Heart left ventricle (tissue), 13 donors: Measurements from ENCODE around the gene KLRC4.

ENCODE experiments used
- POLR2A ChIP-seq, 2 donors: fragments of 450-650 bp; IDR thresholded peaks; one replicate each; pipeline ENCODE4 v1.6.1; 2017; ENCODE audit warnings: antibody characterized with exemption in 2 of 2, mild to moderate bottlenecking in 2 of 2, moderate library complexity in 2 of 2
- TF ChIP-seq, protein P1 (sequence below), 12 donors: fragments of 200-600 bp; sonication (generic) in 4 of 12; IDR thresholded peaks; one replicate each; pipeline versions ENCODE4 v1.5.0 to v1.8.0; 2018 to 2022; ENCODE audit warnings: antibody characterized with exemption in 12 of 12, mild to moderate bottlenecking in 5 of 12
- donor health status: ischemic (EF 13 %, LVEDD 7.1; RV severe dilation, severe dysfunction).
- donor health status: DM: no; HTN: yes; CAD: no.
- donor health status: DM: no; HTN: no; CAD: no.
- donor health status: ischemic (EF 25% LVEDD 6.9; RV normal size, moderate dysfunction).
- donor health status: ischemic (EF 25% LVEDD 5.7; RV mildly dilated, moderate dysfunction).
- donor health status: ischemic (EF 35%, LVEDD 5.7; RV mildly dilated, moderate dysfunction).
- donor health status: nonischemic (EF 11% LVEDD 7.7; RV severe dilation, severe dysfunction).
- donor health status: DM: yes; HTN: yes; CAD: no.
- donor health status: PGD.
- donor health status: ischemic (EF 29% LVEDD 5.4; RV normal size, mild dysfunction).
- donor health status: nonischemic (EF 23%, LVEDD 6.1; RV moderate dilation, normal function).

DNA sequence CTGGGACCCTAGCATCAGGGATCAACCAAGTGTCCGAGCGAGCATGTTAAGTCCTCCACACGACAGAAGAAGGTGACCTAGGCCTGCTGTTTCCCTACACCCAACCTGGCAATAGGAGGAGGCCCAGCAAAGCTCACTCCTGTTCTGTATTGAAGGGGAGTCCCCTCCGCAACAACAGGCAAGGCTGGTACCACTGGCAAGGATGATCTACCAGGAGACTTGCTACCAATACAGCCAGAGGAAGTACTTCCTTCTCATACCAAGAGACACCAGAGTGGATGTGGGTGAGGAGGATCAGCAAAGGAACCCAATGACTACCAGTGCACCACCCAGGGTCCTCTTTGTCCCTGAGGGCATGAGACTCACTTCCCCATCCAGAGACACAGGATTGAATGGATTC, 38.7 kb upstream of the KLRC4 start:
- TF ChIP-seq, protein P1, sequence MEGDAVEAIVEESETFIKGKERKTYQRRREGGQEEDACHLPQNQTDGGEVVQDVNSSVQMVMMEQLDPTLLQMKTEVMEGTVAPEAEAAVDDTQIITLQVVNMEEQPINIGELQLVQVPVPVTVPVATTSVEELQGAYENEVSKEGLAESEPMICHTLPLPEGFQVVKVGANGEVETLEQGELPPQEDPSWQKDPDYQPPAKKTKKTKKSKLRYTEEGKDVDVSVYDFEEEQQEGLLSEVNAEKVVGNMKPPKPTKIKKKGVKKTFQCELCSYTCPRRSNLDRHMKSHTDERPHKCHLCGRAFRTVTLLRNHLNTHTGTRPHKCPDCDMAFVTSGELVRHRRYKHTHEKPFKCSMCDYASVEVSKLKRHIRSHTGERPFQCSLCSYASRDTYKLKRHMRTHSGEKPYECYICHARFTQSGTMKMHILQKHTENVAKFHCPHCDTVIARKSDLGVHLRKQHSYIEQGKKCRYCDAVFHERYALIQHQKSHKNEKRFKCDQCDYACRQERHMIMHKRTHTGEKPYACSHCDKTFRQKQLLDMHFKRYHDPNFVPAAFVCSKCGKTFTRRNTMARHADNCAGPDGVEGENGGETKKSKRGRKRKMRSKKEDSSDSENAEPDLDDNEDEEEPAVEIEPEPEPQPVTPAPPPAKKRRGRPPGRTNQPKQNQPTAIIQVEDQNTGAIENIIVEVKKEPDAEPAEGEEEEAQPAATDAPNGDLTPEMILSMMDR (IDR thresholded peaks at IDR 0.05), result no peak
- TF ChIP-seq POLR2A (IDR thresholded peaks at IDR 0.05), result no peak
